ENCODE results near the gene ARL4C.
A peak's percentile ranks its signal among the peaks of the same experiment; 100 is the strongest.

ARL4C gene

GRCh38 chr2:234463626-234464290 is 33.1 kb downstream of the ARL4C start:
- H3K4me3 ChIP-seq (ENCODE audit: low read depth, low read length), result no peak overlapping the region
- CTCF ChIA-PET, result no interaction called here
- H3K36me3 ChIP-seq (ENCODE audit: control insufficient read depth in 2 of 2, insufficient read depth in 1 of 2, low read length in 2 of 2), result no peaks in the 10 kb centered on the region
- no peaks in the 10 kb centered on the region for H3K9me3 ChIP-seq (ENCODE audit: control insufficient read depth, insufficient read depth, low read depth, low read length)
- H3K4me1 ChIP-seq (ENCODE audit: control insufficient read depth, insufficient read depth, low read length), result peaks cover 4% of the 10 kb centered on the region; the same call in 1 of the 2 replicates
- no peak overlapping the region for H3K27ac ChIP-seq (ENCODE audit: extremely low read depth, low read depth, low read length)
- POLR2A ChIA-PET, result no interaction called here
- TF ChIP-seq ZNF621 (tag by site-specific recombination; IDR thresholded peaks at IDR 0.05), result no peak
- peak; percentile 79 for TF ChIP-seq ZNF629 (tag by site-specific recombination; IDR thresholded peaks at IDR 0.05)
- peak; percentile 70; the same call in 1 of the 2 replicates for TF ChIP-seq BCL6B (tag by site-specific recombination; IDR thresholded peaks at IDR 0.05)
- 0 out of 2 replicates have a peak, but pooled peaks have one; percentile 16 for TF ChIP-seq KLF1 (tag by site-specific recombination; IDR thresholded peaks at IDR 0.05)
- 0 out of 2 replicates have a peak, but pooled peaks have one; percentile 17 for TF ChIP-seq ZEB2 (tag by site-specific recombination; IDR thresholded peaks at IDR 0.05)
- TF ChIP-seq ZNF174 (tag by site-specific recombination; IDR thresholded peaks at IDR 0.05), result no peak
- peak; percentile 59 for TF ChIP-seq HIC1 (tag by site-specific recombination; IDR thresholded peaks at IDR 0.05)
- peak; percentile 35; the same call in 1 of the 2 replicates for TF ChIP-seq ZBTB21 (tag by site-specific recombination; IDR thresholded peaks at IDR 0.05)
- no peak for TF ChIP-seq ZNF560 (tag by site-specific recombination; IDR thresholded peaks at IDR 0.05; ENCODE audit: borderline replicate concordance)
- TF ChIP-seq ZNF639 (tag by site-specific recombination; IDR thresholded peaks at IDR 0.05), result 0 out of 2 replicates have a peak, but pooled peaks have one; percentile 43
- peak; percentile 48; the same call in 1 of the 2 replicates for TF ChIP-seq SP7 (tag by site-specific recombination; IDR thresholded peaks at IDR 0.05)
- no peak for TF ChIP-seq ZNF140 (tag by site-specific recombination; IDR thresholded peaks at IDR 0.05)
- TF ChIP-seq ZNF366 (tag by site-specific recombination; conservative IDR thresholded peaks at IDR 0.05), result 0 out of 2 replicates have a peak, but pooled peaks have one; percentile 34
- TF ChIP-seq ZNF2 (tag by site-specific recombination; IDR thresholded peaks at IDR 0.05), result no peak
- peak; percentile 72 for TF ChIP-seq ZNF600 (tag by site-specific recombination; IDR thresholded peaks at IDR 0.05)
- TF ChIP-seq ZNF561 (tag by site-specific recombination; IDR thresholded peaks at IDR 0.05; ENCODE audit: borderline replicate concordance), result peak; percentile 96
- TF ChIP-seq ZNF335 (tag by site-specific recombination; conservative IDR thresholded peaks at IDR 0.05), result 0 out of 2 replicates have a peak, but pooled peaks have one; percentile 23
- TF ChIP-seq ZNF660 (tag by site-specific recombination; IDR thresholded peaks at IDR 0.05), result 0 out of 2 replicates have a peak, but pooled peaks have one; percentile 15
- TF ChIP-seq ZBTB1 (tag by site-specific recombination; IDR thresholded peaks at IDR 0.05), result no peak
- TF ChIP-seq ZNF23 (tag by site-specific recombination; IDR thresholded peaks at IDR 0.05; ENCODE audit: borderline replicate concordance), result no peak
- TF ChIP-seq ZIC2 (tag by site-specific recombination; IDR thresholded peaks at IDR 0.05), result 0 out of 2 replicates have a peak, but pooled peaks have one; percentile 21
- TF ChIP-seq ZSCAN23 (tag by site-specific recombination; IDR thresholded peaks at IDR 0.05), result no peak
- peak; percentile 52 for TF ChIP-seq GLIS1 (tag by site-specific recombination; IDR thresholded peaks at IDR 0.05)
- TF ChIP-seq ZNF302 (tag by site-specific recombination; IDR thresholded peaks at IDR 0.05; ENCODE audit: low read depth), result no peak
- TF ChIP-seq GFI1B (tag by site-specific recombination; IDR thresholded peaks at IDR 0.05), result no peak
- 0 out of 2 replicates have a peak, but pooled peaks have one; percentile 5 for TF ChIP-seq TSHZ1 (tag by site-specific recombination; IDR thresholded peaks at IDR 0.05; ENCODE audit: borderline replicate concordance)
- peak; percentile 55 for TF ChIP-seq PRDM6 (tag by site-specific recombination; IDR thresholded peaks at IDR 0.05)
- TF ChIP-seq ZNF830 (tag by site-specific recombination; IDR thresholded peaks at IDR 0.05; ENCODE audit: low read depth), result no peak
- TF ChIP-seq ZNF114 (tag by site-specific recombination; IDR thresholded peaks at IDR 0.05), result no peak
